NCI-H2227 (cell line): ENCODE measurements around the gene GP2.
A peak's percentile ranks its signal among the peaks of the same experiment; 100 is the strongest.

Source experiments
- DNase-seq: peaks from one replicate; lab custom pipeline; 2025; ENCODE audit not compliant: unreplicated experiment; lab: John Stamatoyannopoulos, UW

Gene GP2

DNA sequence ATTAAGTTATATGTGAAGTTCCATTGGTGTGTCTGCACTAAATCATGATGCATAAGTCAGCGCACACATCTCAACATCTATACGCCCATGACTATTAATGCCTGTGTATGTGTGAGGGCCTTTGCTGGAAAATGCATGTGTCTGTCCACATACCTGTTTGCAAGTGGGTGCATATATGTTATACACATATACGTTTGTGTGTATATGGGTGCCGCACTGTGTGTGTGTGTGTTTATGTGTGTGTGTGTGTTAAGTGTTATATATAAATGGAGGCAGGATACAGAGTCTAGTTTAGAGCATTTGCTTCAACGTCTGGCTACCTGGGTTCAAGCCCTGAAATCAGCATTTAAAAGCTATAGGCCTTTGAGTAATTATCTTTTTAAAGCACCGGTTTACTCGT is 19.5 kb downstream of the GP2 start:
- no peak for DNase-seq

DNA sequence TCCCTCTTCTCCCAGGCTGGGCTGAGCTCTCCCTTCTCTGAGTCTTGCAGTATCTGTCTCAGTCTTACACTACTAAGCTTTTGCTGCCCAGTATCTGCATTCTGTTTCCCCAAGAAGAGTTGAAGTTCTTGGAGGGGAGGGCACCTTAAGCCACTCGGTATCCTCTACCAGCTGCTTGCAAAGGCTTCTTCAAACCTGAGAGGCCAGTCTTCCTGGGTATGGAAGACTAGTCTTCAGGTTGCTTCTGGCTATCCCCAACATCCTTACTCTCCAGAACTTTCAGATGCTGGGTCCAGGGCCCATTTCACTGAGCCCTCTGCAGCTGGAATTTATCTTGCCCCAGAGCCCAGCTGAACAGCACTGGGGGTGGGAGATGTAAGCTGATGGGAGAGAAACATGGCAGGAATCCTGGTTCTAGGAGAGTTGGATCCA is 20.1 kb downstream of the GP2 start:
- no peak for DNase-seq

GRCh38 chr16:20306401-20306800 is 20.9 kb downstream of the GP2 start:
- DNase-seq: no peak

- no peak for DNase-seq
These were observed 24.3 kb downstream of the GP2 start for GRCh38 chr16:20303012-20303411.

- DNase-seq: no peak
These were observed 24.9 kb downstream of the GP2 start for GRCh38 chr16:20302389-20302788.

GRCh38 chr16:20301840-20302239 is 25.5 kb downstream of the GP2 start:
- DNase-seq: no peak

DNA sequence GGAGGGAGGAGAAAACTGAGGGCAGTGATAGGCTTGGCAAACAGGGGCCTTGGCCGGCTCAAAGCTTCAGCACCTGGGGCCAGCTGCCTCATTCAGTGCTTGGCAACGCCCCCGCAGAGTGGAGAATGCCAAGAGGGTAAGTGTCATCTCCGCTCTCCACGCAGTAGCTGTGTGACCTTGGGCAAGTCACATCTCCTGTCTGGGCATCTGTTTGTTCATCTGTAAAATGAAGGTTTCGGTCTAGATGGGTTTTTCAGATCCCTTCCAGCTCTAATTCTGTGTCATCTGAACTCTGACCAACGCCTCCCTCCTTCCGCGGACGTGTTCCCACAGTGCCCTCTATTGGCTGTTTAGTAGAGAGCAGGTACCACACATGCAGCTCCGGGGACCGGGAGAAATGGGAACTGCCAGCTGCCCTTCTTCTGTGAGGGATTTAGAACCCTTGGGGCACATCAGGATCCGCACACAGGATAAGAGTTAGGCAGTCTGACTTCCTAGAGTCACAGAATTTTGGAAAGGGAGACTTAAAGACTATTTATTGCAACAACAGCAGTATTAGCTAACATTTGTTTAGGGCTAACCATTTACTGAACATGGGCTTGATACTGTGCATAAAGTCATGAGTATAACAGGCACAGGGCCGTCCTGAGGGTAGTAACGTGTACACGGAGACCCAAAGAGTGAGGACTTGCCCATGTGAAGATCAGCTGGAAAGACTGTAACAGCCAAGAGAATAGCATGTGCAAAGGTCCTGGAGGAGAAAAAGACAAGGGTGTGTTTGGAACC is 26.8 kb downstream of the GP2 start:
- DNase-seq: peak; percentile 78

GRCh38 chr16:20298452-20298851 is 28.9 kb downstream of the GP2 start:
- no peak for DNase-seq

DNA sequence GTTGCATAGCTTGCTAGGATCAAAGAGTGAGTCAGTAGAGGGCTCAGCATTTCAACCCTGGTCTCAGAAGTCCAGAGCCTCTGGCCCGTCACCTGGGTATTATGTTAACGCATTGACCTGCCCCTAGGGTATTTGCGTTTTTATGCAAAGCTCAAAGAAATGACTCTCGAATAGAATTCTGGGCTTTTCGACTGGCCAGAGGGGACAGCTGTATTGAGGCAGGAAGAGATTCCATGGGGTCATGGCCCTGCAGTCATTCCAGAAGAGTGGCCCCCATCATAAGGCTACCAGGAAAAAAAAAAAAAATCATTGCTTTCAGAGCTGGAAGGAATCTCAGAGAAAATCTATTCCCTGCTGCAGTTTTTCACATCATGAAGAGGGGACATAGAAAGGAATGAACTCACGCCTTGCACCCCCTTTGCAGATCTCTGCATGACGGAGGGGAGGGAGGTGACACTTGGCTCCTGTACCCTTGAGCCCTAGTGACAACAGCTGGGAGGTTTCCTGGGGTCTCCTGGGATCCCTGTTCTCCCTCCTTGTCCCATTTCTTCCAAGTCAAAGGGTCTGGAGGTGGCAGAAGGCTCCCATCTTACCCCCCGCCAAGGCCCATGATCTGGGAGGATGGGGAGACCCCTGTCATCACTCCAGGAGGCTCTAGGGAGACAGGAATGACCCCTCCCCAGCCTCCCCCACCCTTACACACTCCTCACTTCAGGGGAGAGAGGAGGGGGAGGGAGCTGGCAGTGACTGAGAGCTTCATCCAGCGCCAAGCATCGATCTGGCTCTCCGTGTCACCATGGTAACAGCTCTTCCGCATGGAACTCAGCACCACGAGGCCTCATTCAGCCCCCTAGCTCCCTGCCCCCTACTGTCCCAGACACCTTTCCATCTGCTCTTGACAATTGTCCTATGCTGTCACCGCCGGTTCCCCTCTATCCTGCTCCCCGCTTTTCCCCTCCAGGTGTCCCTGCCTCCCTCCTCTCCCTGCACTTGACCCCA is 35.8 kb downstream of the GP2 start:
- peak; percentile 57 for DNase-seq

- no peak for DNase-seq
These were observed 37.7 kb downstream of the GP2 start for GRCh38 chr16:20289571-20289970.

GRCh38 chr16:20285993-20286499 is 41.3 kb downstream of the GP2 start:
- no peak for DNase-seq

DNA sequence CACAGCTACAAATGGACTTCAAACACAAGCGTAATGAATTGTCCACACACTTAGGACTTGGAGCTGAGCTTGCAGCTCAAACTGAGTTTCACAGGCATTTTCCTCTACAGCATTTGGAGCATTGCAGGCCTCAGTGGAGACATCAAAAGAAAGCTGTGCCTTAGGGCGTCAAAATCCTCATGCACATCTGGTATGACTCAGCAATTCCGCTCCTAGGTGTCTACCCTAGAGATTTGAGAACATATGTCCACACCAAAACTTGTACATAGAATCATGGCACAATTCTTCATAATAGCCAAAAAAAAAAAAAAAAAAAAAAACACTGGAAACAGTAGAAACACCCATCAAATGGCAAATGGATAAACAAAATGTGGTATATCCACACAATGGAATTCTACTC is 47.1 kb downstream of the GP2 start:
- no peak for DNase-seq

DNA sequence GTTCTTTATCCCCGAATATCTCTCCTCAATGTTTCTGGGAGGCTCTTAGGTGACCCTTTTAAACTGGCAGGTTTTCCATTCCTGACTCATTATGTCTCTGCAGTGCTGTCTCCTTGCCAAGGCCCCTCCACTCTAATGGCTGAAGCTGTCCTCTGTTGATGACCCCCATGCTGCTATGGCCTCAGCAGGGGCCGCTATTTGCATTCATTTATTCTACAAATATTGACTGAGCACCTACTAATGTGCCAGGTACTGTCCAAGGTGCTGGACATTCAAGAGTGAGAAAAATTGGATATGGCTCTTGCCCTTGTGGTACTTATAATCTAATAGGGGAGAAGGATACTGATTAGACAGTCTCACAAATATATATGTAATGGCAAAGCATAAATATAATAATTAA is 55.4 kb downstream of the GP2 start:
- DNase-seq: no peak

GRCh38 chr16:20268409-20268808 is 58.9 kb downstream of the GP2 start:
- no peak for DNase-seq

DNA sequence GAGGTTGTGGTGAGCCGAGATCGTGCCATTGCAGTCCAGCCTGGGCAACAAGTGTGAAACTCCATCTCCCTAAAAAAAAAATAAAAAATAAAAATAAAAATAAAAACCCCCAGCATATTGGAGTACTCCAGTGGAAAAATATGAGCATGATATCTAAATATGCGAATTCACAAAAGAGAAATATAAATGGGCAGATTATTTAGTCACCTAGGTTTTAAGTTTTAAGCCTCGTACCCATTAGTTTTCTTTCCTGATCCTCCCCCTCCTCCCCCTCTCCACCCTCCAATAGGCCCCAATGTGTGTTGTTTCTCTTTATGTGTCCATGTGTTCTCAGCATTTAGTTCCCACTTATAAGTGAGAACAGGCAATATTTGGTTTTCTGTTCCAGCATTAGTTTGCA is 62.3 kb downstream of the GP2 start:
- no peak for DNase-seq

GRCh38 chr16:20263138-20263855 is 64.0 kb downstream of the GP2 start:
- DNase-seq: no peak

GRCh38 chr16:20262248-20262647 is 65.1 kb downstream of the GP2 start:
- no peak for DNase-seq

DNA sequence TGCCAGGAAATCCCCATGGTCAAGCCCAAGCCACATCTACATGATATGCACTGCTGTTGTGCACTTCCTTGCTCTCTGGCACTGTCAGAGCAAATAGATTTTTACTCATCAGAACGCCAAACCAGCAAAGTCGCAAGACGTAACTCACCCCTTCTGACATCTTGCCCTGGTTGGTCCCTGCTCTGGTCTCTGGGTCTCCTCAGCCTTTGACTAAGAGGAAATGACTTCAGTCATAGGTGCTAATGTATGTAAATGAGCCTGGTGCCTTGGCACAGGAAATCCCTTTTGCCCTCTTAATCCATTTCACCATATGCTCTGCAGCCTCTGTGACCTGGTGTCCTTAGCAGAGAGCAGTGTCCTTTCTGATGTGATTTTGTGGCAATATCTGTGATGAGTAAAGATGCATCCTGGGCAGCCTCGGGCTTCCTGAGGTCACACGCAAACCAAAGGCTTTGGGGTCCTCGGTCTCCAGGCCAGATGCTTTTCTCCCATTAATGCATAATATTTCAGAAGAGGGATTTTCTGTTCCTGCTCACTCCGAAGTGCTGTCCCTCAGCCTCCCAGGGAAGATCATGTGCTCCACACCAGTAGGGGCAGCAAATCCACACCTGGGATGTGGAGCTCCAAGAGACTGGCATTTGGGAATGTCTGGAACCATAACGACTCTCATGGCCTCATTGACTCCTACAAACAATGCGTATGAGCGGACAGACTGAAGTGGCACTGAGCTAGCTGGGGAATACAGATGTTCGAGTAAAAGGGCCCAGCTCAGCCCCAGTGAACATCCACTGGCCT is 66.9 kb downstream of the GP2 start:
- DNase-seq: no peak
